Pulmonary artery endothelial cell (primary cell): ENCODE data around the gene SOX18. TPM values are rescaled to one million over a fixed set of nuclear protein-coding genes. Genes with fewer than 3 reads are reported as not detected.

ENCODE experiments used
- DNase-seq: peaks from one replicate; pipeline ENCODE4 v3.0.0-alpha.2; 2011; ENCODE audit warnings: low read depth, low spot score
- total RNA-seq: library from RNA; depleted of rRNA; stranded (reverse); fragments of >200 nt; gene quantifications from 2 replicates; pipeline ENCODE4 v1.2.3, GENCODE V29; 2014

The SOX18 gene
- total RNA-seq, 1 donor from 2014 or later, result 27.3 TPM

DNA sequence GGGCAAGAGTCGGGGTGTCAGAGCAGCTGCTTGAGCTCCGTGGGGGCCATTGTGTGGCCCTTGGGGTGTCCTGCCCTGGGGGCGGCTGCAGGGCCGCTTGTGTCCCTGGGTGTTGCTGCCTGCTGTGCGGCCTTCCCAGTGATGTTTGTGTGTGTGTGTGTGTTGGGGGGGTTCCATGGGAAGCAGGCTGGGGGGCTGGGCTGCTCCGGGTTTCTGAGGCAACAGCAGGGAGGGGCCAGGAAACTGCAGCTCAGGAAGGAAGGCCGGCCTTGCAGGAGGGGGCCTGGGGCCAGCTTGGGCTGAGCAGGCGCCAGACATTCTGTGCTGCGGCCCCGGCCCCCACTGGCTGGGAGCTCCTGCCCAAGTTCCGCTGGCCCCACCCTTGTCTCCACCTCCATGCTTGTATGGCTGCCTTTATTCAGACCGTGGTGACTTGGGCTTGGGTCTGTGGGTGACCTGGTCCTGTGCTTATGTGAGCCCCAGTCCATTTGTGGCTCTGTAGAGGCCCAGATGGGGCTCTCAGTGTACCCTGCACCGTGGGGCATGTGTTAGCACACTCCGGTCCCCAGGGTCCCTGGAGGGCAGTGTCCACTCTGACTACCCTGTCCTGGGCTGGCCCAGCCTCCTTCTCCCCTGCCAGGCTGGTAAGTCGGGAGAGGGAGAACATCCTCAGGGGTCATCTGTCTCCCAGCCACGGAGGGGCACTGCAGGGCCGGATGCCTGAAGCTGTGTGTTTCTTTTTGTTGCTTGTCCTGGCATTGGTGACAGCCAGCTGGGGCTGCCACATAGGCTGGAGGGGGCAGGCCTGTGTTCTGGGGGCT lies 4.6 kb upstream of the SOX18 start:
- peak; percentile 80 for DNase-seq

DNA sequence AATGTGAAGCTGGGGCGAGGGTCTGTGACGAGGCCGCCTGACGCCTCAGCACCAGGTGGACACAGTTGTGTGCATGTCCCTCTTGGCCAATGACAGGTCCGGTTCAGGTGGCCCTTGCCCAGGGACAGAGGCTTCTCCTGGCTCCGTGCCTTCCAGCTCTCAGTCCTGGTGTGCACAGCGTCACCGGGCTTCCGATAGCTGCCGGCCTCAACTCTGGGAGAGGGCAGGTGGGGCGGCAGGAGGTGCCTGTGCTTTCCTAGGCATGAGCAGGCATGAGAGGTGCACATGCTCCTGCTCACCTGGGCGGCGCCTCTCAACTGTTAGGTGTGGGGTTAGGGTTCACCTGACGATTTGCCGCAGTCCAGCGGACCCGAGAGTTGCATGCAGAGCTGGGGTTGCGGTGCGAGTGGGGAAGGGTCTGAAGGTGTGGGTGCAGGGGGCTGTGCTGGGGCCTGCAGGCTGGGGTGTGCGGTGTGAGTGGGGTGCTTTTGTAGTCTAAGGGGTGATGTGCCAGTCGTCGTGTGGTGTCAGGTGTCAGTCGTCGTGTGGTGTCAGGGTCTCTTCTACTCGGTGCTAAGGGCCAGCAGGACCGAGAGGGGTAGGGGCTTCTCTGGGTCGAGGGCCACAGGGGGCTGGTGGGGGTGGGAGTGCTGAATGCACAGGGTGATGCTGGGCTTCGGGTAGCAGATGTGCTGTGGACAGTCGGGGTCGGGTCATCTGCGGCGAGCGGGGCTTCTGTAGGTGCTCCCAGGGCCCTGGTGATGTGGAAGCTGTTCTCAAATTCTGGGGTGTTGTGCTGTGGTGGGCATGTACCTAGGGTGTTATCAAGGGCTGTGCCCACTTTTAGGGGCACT lies 3.8 kb upstream of the SOX18 start:
- no peak for DNase-seq

DNA sequence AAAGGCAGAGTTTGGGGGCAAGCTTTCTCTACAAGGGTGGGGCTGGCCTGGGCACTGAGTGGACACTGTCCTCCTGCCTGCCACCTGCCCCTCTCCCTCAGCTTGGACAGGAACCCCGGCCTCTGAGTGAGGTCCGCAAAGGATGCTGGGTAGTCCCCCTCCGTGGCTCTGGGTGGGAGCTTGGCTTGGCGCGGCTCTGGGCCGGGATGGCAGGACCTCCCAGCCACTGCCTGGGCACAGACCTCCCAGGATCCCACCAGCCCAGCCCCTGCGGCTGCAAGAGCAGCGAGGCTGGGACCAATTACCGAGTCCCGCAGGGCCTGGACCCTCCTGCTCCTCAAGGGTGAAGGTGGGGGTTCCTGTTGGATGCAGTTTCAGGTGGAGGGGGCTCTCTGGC lies 2.9 kb upstream of the SOX18 start:
- DNase-seq, result no peak

DNA sequence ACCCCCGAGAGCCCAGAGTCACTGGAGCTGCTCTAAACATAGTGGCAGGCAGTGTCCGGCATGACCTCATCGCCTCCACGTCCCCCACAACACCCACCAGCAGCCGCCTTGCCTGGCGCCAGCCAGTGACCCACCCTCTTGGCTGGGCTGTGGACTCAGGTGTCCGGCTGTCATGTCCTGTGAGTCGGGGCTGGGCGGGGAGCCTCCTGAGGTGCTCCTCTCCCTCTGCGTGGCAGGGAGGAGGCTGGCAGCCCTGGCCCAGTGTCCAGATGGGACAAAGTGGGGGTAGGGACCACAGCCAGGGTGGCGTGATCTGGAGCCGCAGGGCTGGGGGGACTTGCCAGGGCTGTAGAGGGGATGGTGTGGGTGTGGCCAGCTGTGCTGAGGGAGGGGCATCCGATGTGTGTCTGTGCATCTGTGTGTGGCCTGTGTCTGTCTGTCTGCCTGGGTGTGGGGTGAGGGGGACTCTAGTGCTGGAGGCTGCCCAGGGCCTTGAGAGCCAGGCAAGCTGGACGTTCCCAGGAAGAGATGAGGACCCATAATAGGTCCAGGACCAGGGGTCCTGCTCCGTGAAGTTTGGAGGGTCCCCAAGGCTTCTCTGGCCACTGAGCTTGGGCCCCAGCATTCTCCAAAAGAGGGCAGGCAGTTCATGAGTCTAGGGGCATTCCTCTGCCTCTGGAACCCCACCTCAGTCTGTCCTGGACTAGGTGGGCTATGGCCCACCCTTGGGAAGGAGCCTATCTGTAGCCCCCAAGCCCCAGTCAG lies 2.3 kb upstream of the SOX18 start:
- no peak for DNase-seq

DNA sequence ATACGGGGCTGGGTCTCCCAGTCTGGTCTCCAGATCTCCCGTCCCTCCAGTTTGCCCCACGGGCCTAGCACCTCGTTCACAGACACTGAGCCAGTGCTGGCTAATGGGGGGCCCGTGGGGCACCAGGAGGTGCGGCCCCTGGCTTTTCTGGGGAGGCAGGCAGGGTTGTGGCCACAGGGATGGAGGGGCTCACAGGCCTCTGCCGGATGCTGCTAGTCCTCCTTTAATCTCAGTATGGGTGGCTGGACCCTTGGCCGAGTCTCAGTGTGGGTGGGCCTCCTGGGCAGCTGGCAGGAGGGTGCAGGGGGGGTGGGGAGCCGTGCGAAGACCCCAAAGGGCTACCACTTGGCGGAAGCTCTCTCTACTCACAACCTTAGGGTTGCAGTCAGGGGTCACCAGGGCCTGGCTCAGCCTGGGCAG lies 1.6 kb upstream of the SOX18 start:
- DNase-seq, result no peak

DNA sequence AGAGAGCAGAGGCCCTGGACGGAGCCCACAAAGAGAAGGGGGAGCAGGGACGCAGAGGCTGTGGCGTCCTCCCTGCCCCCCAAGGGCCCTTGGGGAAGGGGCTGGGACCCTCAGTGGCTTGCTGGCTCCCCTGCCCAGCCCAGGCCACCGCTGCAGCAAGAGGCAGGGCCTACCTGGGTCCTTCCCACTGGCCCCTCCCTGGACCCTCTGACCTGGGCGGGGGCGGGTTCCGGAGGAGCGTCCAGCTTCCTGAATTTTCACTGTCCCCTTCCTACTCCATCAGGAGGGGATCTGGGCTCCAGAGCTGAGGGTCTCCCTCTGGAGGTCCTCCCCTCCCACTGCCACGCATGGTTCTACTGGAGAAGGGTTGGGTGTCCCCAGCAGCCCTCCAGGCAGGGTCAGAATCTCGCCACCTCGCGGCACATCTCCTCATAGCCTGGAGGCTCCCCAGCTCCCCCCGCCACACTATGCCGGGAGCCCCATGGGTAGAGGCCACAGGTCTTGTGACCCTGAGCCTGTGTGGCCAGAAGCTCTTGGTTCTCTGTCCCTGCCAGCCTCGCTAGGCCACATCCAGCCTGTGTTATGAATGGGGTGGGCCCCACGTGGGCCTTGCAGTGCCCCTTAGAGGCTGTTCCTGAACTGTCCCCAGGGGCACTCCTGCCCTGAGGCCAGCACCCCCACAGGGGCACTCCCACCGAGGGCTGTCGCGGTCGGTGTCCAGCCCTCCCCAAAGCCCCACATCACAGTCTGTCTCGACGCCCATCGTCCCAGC lies 1.0 kb upstream of the SOX18 start:
- no peak for DNase-seq

DNA sequence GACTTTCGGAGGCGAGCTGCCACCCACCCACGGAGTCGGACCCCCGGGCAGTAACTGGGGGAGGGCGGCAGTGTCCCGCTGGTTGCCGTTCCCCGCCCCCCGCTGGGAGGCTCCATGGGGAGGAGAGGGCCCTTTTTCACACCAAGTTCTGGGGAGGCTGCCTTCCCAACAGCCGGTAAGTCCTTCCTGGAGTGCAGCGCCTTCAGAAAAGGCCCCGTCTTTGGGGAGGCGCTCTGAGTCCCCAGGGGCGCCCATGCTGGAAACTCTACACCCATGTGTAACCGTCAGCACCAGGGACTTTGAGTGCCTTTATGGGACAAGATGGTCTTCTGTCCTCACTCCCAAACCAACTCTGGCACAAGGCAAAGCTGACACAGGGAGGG lies 430 bp upstream of the SOX18 start:
- DNase-seq, result no peak

DNA sequence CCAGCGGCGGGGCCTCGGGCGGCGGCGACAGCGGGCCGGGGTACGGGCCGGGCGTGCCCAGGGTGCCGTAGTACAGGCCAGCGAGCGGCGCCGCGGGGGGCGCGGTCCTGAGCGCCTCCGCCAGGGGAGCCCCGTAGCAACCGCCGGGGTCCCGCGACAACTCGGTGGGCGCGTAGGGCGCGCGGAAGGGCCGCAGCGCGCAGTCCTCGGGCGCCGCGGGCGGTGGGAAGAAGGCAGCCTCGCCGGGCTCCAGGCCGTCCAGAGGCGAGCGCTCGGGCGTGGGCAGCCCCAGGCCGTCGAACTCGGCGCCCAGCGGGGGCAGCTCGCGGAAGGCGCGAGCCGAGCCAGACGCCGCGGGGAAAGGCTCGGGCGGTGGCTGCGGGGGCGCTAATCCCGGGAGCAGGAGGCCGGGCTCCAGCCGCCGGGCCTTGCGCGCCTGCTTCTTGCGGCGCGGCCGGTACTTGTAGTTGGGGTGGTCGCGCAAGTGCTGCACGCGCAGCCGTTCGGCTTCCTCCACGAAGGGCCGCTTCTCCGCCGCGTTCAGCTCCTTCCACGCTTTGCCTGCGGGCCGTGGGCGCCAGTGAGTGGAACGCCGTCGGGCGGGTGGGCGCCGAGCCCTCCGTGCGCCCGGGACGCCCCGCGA lies 916 bp downstream of the SOX18 start:
- no peak for DNase-seq

DNA sequence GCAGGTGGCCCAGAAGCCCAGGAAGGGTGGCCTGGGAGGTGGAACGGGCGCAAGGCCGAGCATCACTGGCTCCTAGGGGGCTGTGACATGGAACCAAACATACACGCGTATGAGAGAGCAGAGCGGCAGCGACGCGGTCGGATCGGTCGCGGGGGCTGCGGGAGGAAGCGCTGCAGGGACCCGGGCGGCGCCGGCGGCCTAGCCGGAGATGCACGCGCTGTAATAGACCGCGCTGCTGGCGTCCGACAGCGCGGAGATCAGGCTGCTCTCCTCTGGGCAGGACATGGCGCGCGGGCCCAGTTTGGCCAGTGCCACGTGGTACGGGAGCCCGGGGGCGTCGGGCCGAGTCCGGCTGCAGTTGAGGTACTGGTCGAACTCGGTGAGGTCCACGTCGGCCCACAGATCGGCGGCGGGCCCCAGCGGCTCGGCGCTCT lies 1.5 kb downstream of the SOX18 start:
- no peak for DNase-seq

DNA sequence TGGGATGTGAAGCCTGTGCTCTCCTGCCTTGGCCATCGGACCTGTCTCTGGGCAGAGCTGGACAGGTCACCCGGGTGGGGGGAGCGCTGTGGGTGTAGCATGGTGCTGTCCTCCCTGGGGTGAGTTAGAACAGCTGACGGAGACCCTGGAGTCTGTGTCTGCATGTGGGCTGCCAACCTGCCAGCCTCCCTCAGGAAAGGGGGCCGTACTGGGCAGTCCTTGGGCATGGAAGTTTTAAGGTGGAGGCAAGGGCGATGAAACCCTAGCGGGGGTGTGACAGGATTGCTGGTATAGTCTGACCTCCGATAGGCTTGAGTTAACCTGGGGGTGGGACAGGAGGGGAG lies 2.4 kb downstream of the SOX18 start:
- no peak for DNase-seq

DNA sequence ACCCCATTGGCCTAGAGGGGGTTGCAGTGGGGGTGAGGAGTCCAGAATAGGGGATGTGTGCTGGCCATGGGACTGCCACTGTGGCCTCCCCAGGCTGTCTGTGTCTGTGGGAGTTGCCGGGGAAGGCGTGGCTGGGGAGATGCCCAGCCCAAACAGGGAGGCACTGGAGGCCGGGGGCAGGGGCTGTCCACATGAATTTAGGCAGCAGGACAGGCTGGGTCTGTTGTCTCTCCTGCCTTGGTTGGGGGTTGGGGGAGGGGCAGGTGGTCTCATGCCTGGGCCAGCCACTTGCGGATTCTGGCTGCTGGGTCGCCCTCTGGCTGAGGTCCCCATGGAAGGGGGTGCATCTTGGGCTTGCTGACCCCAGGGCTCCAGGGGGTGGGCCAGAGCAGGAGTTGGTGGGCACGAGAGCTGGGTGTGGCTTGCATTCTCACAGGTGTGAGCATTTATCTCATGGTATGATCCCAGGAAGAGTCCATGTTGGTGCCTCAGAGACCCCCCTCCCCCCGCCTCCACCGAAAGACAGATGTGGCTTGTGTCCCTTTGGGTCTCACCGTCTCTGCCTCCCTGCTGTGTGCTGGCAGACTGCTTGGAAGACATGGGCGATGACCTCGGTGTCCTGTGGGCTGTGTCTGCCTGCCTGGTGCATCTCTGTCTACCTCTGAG lies 4.0 kb downstream of the SOX18 start:
- DNase-seq, result no peak

DNA sequence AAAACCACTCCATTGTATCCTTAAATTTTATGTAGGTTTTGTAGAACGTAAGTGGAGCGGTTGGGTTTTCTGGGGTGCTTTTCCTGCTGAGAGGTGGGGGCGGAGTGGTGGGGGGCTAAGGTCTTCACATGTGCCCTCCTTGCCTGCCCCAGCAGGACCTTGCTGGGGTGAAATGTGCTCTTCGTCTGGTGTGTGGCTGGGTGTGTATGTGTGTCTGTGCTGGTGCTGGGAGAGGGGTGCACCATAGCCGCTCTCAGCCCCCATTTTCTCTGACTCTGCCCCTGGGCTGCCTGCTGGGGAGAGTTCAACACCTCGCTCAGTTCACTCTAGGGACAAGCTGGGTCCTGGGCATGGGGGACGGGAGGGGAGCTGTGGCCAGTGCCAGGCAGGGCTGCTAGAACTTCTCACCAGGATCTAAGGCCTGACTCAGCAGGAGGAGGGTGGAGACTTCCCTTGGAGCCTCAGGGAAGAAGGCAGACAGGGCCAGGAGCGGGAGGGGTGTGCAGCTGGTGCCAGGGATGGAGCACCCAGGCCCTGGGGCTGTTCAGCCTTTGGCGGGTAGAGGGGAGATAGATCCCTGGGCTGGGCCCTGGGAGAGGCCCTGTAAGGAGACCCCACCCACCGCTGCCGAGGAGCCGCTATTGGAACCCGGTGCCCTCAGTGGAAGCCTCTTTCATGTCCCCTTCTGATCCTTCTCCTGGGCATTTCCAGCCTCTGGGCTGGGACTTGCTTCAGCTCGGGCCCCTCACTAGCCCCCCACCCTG lies 4.8 kb downstream of the SOX18 start:
- DNase-seq, result peak; percentile 72

DNA sequence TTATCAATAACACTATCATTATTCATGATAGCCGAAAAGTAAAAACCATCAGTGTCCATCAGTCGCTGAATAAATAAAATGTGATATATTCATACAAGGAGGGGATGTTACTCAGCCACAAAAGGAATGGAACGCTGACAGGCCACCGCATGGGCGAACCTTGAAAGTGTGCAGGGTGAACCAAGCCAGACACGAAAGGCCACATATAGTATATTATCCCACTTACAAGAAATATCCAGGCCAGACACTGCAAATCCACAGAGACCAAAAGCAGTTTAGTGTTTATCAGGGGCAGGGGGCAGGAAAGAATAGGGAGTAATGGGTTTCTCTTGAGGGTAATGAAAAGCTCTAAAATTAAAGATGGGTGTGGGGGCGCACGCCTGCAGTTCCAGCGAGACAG lies 5.7 kb downstream of the SOX18 start:
- DNase-seq, result no peak

DNA sequence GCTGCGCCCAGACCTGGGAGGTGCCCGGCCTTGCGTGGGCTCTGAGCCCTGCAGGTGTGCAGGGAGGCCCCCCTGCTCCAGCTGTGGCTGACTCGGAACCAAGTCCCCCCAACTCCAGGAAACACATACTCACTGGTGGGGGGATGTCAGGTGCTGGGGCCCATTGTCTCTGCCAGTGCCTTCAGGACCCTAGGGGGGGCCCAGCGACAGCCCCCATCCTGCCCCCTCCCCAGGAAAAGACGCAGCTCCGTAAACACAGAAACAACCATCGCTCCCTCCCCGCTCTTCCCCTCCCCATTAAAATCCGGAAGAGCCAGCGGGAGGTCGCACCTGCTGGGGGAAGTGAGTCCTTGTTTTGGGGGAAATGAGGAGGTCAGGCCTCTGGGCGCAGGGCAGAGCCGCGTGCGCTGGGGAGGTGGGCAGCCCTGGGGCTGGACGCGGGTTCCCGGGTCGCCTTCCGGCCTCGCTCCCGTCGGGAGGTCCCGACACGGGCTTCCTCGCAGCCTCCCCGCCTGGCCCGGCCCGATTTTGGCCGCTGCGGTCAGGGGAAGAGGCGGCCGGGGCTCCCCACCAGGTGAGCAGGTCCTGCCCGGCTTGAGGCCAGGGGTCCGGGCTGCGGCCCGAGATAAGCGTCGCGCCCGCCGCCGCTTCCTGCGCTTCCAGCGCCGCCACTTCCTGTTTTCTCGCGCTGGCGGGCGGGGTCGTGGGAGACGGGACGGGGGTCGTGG lies 7.2 kb downstream of the SOX18 start:
- DNase-seq, result no peak

DNA sequence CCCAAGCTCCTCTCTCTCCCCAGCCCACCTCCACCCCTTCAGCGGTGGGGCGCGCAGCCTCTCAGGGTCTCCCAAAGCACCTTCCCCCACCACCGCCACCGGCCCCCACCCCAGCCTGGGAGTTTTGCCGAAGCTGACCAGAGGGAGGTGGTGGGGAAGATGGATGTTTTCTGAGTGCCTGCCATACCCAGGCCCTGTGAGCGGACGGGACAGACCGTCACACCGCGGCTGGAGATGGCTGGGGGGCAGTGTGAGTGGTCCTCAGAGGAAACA lies 7.7 kb downstream of the SOX18 start:
- no peak for DNase-seq

DNA sequence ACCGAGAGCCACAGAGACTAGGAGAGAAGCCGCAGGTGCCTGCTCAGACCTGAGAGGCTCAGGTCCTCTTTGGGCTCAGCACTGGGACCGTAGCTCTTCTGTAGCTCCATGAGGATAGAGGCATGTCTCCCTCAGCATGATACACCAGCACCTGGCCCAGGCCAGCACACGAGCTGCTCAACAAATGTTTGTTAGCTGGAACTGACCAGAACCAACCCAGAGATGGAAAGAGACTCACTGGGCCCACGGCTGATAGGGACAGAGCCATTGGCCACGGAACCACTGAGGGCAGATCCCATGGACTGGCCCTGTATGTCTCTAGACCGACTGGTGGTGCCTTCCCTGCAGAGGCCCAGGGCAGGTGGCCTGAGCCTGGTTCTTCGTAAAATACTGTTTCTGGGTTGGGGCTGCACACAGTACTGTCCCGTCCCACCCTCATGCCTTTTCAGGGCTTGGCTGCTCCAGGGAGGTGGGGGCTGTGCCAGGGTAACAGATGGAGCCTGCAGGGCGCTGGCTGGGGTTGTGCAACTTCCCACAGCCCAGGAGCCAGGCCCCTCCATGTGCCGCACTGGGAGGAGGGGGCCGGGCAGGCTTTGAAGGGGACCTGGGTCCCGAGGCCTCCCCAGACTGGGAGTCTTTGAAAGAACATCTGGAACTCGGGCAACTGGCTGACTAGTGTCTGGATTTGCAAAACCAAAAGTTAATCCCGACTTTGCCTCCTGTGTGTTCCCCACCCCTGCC lies 8.2 kb downstream of the SOX18 start:
- no peak for DNase-seq

DNA sequence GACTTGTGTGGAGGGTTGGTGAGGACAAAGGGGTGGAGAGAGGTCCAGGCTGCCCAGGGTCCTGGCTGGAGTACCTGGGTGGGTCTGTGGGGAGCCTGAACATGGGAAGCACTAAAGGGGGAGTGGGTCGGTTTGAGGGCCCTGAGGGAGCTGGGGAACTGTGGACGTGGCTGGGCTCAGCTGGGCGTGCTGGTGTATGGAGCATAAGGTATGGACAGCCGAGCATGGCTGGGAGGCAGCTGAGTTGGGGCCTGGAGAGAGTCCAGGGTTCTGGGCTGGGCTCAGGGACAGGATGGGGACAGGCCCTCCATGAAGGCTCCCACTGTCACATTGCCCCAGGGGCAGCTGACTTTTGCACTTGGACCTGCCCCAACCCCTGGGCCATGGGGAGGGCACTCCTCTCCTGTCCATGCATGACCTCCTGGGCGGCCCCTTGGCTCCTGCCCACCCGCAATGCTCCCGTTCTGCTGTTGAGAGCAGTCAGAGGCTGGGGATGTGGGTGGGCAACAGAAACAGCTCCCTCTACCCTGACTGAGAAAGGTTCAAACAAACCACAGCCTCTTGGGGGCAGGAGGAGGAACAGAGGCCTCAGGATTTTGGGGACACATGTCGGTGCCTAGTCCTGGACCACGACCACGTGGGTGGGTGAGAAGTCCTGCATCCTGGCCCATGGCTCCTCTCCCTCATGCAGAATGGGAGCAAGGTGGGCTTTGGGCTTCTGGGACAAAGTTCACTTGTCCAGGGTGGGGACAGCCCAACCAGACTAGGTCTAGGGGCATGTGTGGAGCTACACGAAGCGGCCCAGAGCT lies 9.0 kb downstream of the SOX18 start:
- DNase-seq, result no peak
